Right forelimb (tissue), 1 donor: ENCODE results near the gene NEMP1.
A peak's percentile ranks its signal among the peaks of the same experiment; 100 is the strongest.
"Not testable (repeated sequence)": the region's sequence is repeated elsewhere in the genome, so short reads cannot be mapped to it uniquely, and the experiment has no call there.

ENCODE experiments used
- DNase-seq: peaks from one replicate; pipeline ENCODE4 v3.0.0-alpha.2; 2018

Gene NEMP1

GRCh38 chr12:57090924-57091637 is 12.5 kb upstream of the NEMP1 start:
- DNase-seq: no peak

GRCh38 chr12:57090490-57090889 is 11.9 kb upstream of the NEMP1 start:
- no peak for DNase-seq

GRCh38 chr12:57089271-57090245 is 11.0 kb upstream of the NEMP1 start:
- peak; percentile 80 for DNase-seq

- DNase-seq: peak; percentile 97
Observed at GRCh38 chr12:57088354-57089270, 10.0 kb upstream of the NEMP1 start, which contains the start of gene NAB2. NAB2 (plus strand) TSS chr12:57089114; CDS start chr12:57089272, 158 bp downstream.

- DNase-seq: peak; percentile 93
Observed at GRCh38 chr12:57087691-57088353, 9.2 kb upstream of the NEMP1 start.

- DNase-seq: peak; percentile 91
Observed at GRCh38 chr12:57087010-57087690, 8.6 kb upstream of the NEMP1 start.

- DNase-seq: peak; percentile 85
Observed at GRCh38 chr12:57086493-57087009, 8.0 kb upstream of the NEMP1 start.

GRCh38 chr12:57085999-57086492 is 7.5 kb upstream of the NEMP1 start:
- peak; percentile 81 for DNase-seq

GRCh38 chr12:57080855-57081254 is 2.3 kb upstream of the NEMP1 start:
- no peak for DNase-seq

- DNase-seq: no peak
Observed at GRCh38 chr12:57079821-57080220, 1.2 kb upstream of the NEMP1 start.

- DNase-seq: not testable (repeated sequence)
Observed at GRCh38 chr12:57073566-57074450, 4.8 kb downstream of the NEMP1 start.

GRCh38 chr12:57072661-57073060 is 5.9 kb downstream of the NEMP1 start:
- DNase-seq: no peak

GRCh38 chr12:57069523-57069922 is 9.1 kb downstream of the NEMP1 start:
- DNase-seq: peak; percentile 61

- no peak for DNase-seq
Observed at GRCh38 chr12:57066245-57066644, 12.3 kb downstream of the NEMP1 start.

- DNase-seq: no peak
Observed at GRCh38 chr12:57063991-57064685, 14.5 kb downstream of the NEMP1 start.

GRCh38 chr12:57058454-57058853 is 20.1 kb downstream of the NEMP1 start:
- DNase-seq: no peak

- DNase-seq: no peak
Observed at GRCh38 chr12:57057067-57057751, 21.4 kb downstream of the NEMP1 start.

- DNase-seq: no peak
Observed at GRCh38 chr12:57055824-57056223, 22.8 kb downstream of the NEMP1 start.

- not testable (repeated sequence) for DNase-seq
Observed at GRCh38 chr12:57053901-57054300, 24.7 kb downstream of the NEMP1 start.
